OCI-LY1 (cell line): Measurements from ENCODE around the gene LUC7L2.
"Not testable (repeated sequence)": the region's sequence is repeated elsewhere in the genome, so short reads cannot be mapped to it uniquely, and the experiment has no call there.

Source experiments
- H2AFZ ChIP-seq: fragments of 200-600 bp; sonication (generic), shearing (Covaris generic); 2 replicates; pipeline ENCODE4 v1.6.0; 2014; ENCODE audit warnings: antibody characterized with exemption, mild to moderate bottlenecking, low read length
- H3F3A ChIP-seq: fragments of 200-600 bp; sonication (generic), shearing (Covaris generic); 2 replicates; pipeline ENCODE4 v1.6.0; 2014; ENCODE audit warnings: mild to moderate bottlenecking, antibody characterized with exemption, low read length, moderate library complexity; ENCODE audit not compliant: insufficient read depth
- H3K27ac ChIP-seq: fragments of 200-600 bp; sonication (generic); 2 replicates; pipeline ENCODE4 v1.5.1; 2014; ENCODE audit warnings: low read length, mixed run types, mild to moderate bottlenecking, low read depth; ENCODE audit not compliant: poor library complexity, severe bottlenecking
- H3K27me3 ChIP-seq: fragments of 200-600 bp; sonication (generic); 2 replicates; pipeline ENCODE4 v1.6.0; 2014; ENCODE audit warnings: antibody characterized with exemption, mild to moderate bottlenecking, low read length, moderate library complexity; ENCODE audit not compliant: insufficient read depth
- H3K36me3 ChIP-seq: fragments of 200-600 bp; sonication (generic); 2 replicates; pipeline ENCODE4 v1.6.1; 2014; ENCODE audit warnings: mild to moderate bottlenecking, antibody characterized with exemption, low read length, moderate library complexity, mixed read lengths; ENCODE audit not compliant: insufficient read depth
- H3K4me1 ChIP-seq: fragments of 200-600 bp; sonication (generic); 2 replicates; pipeline ENCODE4 v1.5.1; 2014; ENCODE audit warnings: mild to moderate bottlenecking, low read length, moderate library complexity; ENCODE audit not compliant: insufficient read depth, severe bottlenecking
- H3K4me2 ChIP-seq: fragments of 200-600 bp; sonication (generic), shearing (Covaris generic); 2 replicates; pipeline ENCODE4 v1.6.1; 2014; ENCODE audit warnings: low read length
- H3K4me3 ChIP-seq: fragments of 200-600 bp; sonication (generic); 2 replicates; pipeline ENCODE4 v1.5.1; 2014; ENCODE audit warnings: low read length, low read depth, mild to moderate bottlenecking, mixed read lengths; ENCODE audit not compliant: poor library complexity, severe bottlenecking
- H3K79me2 ChIP-seq: fragments of 200-600 bp; shearing (Covaris generic); 2 replicates; pipeline ENCODE4 v1.6.1; 2016; ENCODE audit warnings: mixed run types, low read length, mixed read lengths; ENCODE audit not compliant: insufficient read depth
- H3K9ac ChIP-seq: fragments of 200-600 bp; sonication (generic), shearing (Covaris generic); 2 replicates; pipeline ENCODE4 v1.6.1; 2014; ENCODE audit warnings: mild to moderate bottlenecking, low read length, mixed read lengths
- H3K9me2 ChIP-seq: fragments of 200-600 bp; sonication (generic), shearing (Covaris generic); 2 replicates; pipeline ENCODE4 v1.6.1; 2014; ENCODE audit warnings: low read depth, mild to moderate bottlenecking, low read length, mixed read lengths
- H3K9me3 ChIP-seq: fragments of 200-600 bp; shearing (Covaris generic); 2 replicates; pipeline ENCODE4 v1.6.1; 2014; ENCODE audit warnings: low read length, mixed read lengths
- H4K20me1 ChIP-seq: fragments of 200-600 bp; sonication (generic), shearing (Covaris generic); 2 replicates; pipeline ENCODE4 v1.6.0; 2016; ENCODE audit warnings: mild to moderate bottlenecking, low read length; ENCODE audit not compliant: insufficient read depth
- EZH2 ChIP-seq: fragments of 200-600 bp; sonication (generic), shearing (Covaris generic); IDR thresholded peaks from 2 replicates; pipeline ENCODE4 v1.8.0; 2017; ENCODE audit warnings: borderline replicate concordance, mixed run types, mild to moderate bottlenecking, antibody characterized with exemption, low read length, moderate library complexity, mixed read lengths
- TF ChIP-seq, protein P1 (sequence below): fragments of 200-600 bp; sonication (generic), shearing (Covaris generic); IDR thresholded peaks from 2 replicates; pipeline ENCODE4 v1.5.1; 2017; ENCODE audit warnings: mild to moderate bottlenecking, antibody characterized with exemption, low read length, moderate library complexity, mixed read lengths

LUC7L2 gene

GRCh38 chr7:139426258-139427028, 66.7 kb downstream of the LUC7L2 start:
- H3K27ac ChIP-seq: no peak overlapping the region
- H3K9me3 ChIP-seq: no peaks in the 10 kb centered on the region
- no peaks in the 10 kb centered on the region for H3K4me1 ChIP-seq
- TF ChIP-seq EZH2: no peak
- TF ChIP-seq, protein P1, sequence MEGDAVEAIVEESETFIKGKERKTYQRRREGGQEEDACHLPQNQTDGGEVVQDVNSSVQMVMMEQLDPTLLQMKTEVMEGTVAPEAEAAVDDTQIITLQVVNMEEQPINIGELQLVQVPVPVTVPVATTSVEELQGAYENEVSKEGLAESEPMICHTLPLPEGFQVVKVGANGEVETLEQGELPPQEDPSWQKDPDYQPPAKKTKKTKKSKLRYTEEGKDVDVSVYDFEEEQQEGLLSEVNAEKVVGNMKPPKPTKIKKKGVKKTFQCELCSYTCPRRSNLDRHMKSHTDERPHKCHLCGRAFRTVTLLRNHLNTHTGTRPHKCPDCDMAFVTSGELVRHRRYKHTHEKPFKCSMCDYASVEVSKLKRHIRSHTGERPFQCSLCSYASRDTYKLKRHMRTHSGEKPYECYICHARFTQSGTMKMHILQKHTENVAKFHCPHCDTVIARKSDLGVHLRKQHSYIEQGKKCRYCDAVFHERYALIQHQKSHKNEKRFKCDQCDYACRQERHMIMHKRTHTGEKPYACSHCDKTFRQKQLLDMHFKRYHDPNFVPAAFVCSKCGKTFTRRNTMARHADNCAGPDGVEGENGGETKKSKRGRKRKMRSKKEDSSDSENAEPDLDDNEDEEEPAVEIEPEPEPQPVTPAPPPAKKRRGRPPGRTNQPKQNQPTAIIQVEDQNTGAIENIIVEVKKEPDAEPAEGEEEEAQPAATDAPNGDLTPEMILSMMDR: no peak
- no peaks in the 10 kb centered on the region for H3K9me2 ChIP-seq
- H3K27me3 ChIP-seq: no peaks in the 10 kb centered on the region
- peaks cover 54% of the 10 kb centered on the region for H3K36me3 ChIP-seq
- no peaks in the 10 kb centered on the region for H4K20me1 ChIP-seq
- H3K79me2 ChIP-seq: no peaks in the 10 kb centered on the region
- no peak overlapping the region for H2AFZ ChIP-seq
- H3F3A ChIP-seq: no peaks in the 10 kb centered on the region; the same call in 1 of the 2 replicates
- no peak overlapping the region for H3K4me3 ChIP-seq
- no peak overlapping the region for H3K4me2 ChIP-seq
- no peak overlapping the region for H3K9ac ChIP-seq

GRCh38 chr7:139427029-139427420, 67.3 kb downstream of the LUC7L2 start:
- Histone ChIP-seq H3K36me3 (peaks cover 49% of the 10 kb centered on the region), H3K4me3 (no peak overlapping the region), H3K27ac (no peak overlapping the region), H3K4me2 (no peak overlapping the region), H2AFZ (no peak overlapping the region), H3K9me2 (no peaks in the 10 kb centered on the region), H3K9me3 (no peaks in the 10 kb centered on the region), H3K9ac (no peak overlapping the region), H3K79me2 (no peaks in the 10 kb centered on the region), H3F3A (no peaks in the 10 kb centered on the region; the same call in 1 of the 2 replicates), H3K27me3 (no peaks in the 10 kb centered on the region), H4K20me1 (no peaks in the 10 kb centered on the region), H3K4me1 (no peaks in the 10 kb centered on the region)
- TF ChIP-seq, protein P1: no peak
- TF ChIP-seq EZH2: no peak

DNA sequence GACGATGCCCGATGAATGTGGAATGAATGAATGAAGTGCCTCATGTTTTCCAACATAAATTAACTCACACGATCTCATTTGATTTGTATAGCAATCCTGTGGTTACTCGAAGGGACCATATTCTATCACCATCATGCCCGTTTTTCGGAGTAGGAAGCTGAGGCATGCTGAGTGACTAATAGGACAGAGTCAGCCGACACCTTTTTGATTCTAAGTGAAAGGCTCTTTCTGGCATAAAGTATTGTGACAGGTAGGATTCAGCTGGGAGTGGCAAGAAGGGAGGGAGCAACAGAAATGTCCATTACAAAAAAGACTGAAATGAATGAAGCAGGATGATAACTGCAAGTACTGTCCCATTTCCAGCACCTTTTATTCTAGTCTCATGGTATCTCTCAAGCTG, 68.1 kb downstream of the LUC7L2 start:
- Histone ChIP-seq H2AFZ (no peak overlapping the region), H3K9me3 (no peaks in the 10 kb centered on the region), H3K36me3 (peaks cover 41% of the 10 kb centered on the region), H3K4me2 (no peak overlapping the region), H3K79me2 (no peaks in the 10 kb centered on the region), H3K9ac (no peak overlapping the region), H3K4me3 (no peak overlapping the region), H3K4me1 (no peaks in the 10 kb centered on the region), H3K27ac (no peak overlapping the region), H3K9me2 (no peaks in the 10 kb centered on the region), H3F3A (no peaks in the 10 kb centered on the region; the same call in 1 of the 2 replicates), H3K27me3 (no peaks in the 10 kb centered on the region), H4K20me1 (no peaks in the 10 kb centered on the region)
- TF ChIP-seq, protein P1: no peak
- TF ChIP-seq EZH2: no peak

DNA sequence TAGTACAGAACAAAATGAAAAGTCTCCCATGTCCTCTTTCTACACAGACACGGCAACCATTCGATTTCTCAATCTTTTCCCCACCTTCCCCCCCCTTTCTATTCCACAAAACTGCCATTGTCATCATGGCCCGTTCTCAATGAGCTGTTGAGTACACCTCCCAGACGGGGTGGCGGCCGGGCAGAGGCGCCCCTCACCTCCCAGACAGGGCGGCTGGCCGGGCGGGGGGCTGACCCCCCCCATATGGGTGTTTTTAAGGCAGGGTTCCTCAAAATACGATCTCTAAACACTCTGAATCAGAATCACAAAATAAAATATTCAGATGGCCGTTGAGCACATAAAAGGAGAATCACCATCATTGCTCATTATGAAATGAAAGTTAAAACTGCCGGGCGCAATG, 70.0 kb downstream of the LUC7L2 start:
- not testable (repeated sequence) for H3K27ac ChIP-seq, H3K9ac ChIP-seq, H3K27me3 ChIP-seq

More for the DNA sequence above, 70.0 kb downstream of the LUC7L2 start:
- not testable (repeated sequence) for H3K9me2 ChIP-seq, H3F3A ChIP-seq, H3K9me3 ChIP-seq, H2AFZ ChIP-seq, H4K20me1 ChIP-seq, H3K4me3 ChIP-seq, H3K4me2 ChIP-seq, H3K79me2 ChIP-seq
- Histone ChIP-seq H3K4me1 (peaks cover 10% of the 10 kb centered on the region), H3K36me3 (peaks cover 24% of the 10 kb centered on the region)
